Liver (tissue), 9 donors: ENCODE data around the gene TAF3. TPM values are rescaled to one million over a fixed set of nuclear protein-coding genes. Genes with fewer than 3 reads are reported as not detected.

ENCODE experiments used
- DNase-seq: peaks from one replicate; pipeline ENCODE4 v3.0.0-alpha.2; 2017; ENCODE audit warnings: low spot score
- H3K27ac ChIP-seq, 2 donors: one replicate each; pipeline ENCODE4 v1.7.0; 2013; ENCODE audit warnings: inconsistent platforms in 2 of 2, low read length in 2 of 2, control low read depth in 1 of 2, low read depth in 1 of 2, mild to moderate bottlenecking in 1 of 2
- H3K27me3 ChIP-seq, 4 donors: one replicate each; pipeline versions ENCODE4 v1.6.1 to v1.7.0; 2013; ENCODE audit warnings: low read length in 3 of 4, inconsistent platforms in 1 of 4, mild to moderate bottlenecking in 1 of 4, moderate library complexity in 1 of 4; ENCODE audit not compliant: control insufficient read depth in 4 of 4, insufficient read depth in 4 of 4
- H3K36me3 ChIP-seq, 4 donors: one replicate each; pipeline versions ENCODE4 v1.6.1 to v1.7.0; 2013; ENCODE audit warnings: low read length in 3 of 4, mild to moderate bottlenecking in 3 of 4, low read depth in 1 of 4, moderate library complexity in 1 of 4; ENCODE audit not compliant: control insufficient read depth in 4 of 4, insufficient read depth in 3 of 4
- H3K4me1 ChIP-seq, 4 donors: one replicate each; pipeline versions ENCODE4 v1.6.1 to v1.7.0; 2013; ENCODE audit warnings: low read length in 3 of 4, mild to moderate bottlenecking in 3 of 4, moderate library complexity in 1 of 4; ENCODE audit not compliant: control insufficient read depth in 4 of 4, insufficient read depth in 4 of 4
- H3K4me3 ChIP-seq, 3 donors: one replicate each; pipeline versions ENCODE4 v1.6.1 to v1.7.0; 2013; ENCODE audit warnings: low read length in 3 of 3, control low read depth in 1 of 3, low read depth in 1 of 3, mild to moderate bottlenecking in 1 of 3
- H3K9ac ChIP-seq, 2 donors: one replicate each; pipeline ENCODE4 v1.7.0; 2013; ENCODE audit warnings: low read length in 2 of 2, mild to moderate bottlenecking in 2 of 2, moderate library complexity in 2 of 2, control low read depth in 1 of 2, low read depth in 1 of 2
- H3K9me3 ChIP-seq, 4 donors: one replicate each; pipeline versions ENCODE4 v1.6.1 to v1.7.0; 2013; ENCODE audit warnings: low read length in 3 of 4; ENCODE audit not compliant: control insufficient read depth in 4 of 4
- EGR1 ChIP-seq, 2 donors: IDR thresholded peaks; 2 replicates each; pipeline ENCODE4 v1.6.1; 2016 to 2018; ENCODE audit warnings: antibody characterized with exemption in 2 of 2, low read depth in 2 of 2
- FOXA1 ChIP-seq: IDR thresholded peaks from 2 replicates; pipeline ENCODE4 v1.6.1; 2016; ENCODE audit warnings: antibody characterized with exemption
- FOXA2 ChIP-seq: IDR thresholded peaks from 2 replicates; pipeline ENCODE4 v1.6.1; 2016; ENCODE audit warnings: antibody characterized with exemption
- GABPA ChIP-seq, 2 donors: IDR thresholded peaks in 1 of 2; conservative IDR thresholded peaks in 1 of 2; 2 replicates each; pipeline ENCODE4 v1.6.1; 2016; ENCODE audit warnings: antibody characterized with exemption in 2 of 2, mild to moderate bottlenecking in 1 of 2, moderate library complexity in 1 of 2
- HNF4A ChIP-seq, 2 donors: conservative IDR thresholded peaks; 2 replicates each; pipeline ENCODE4 v1.6.1; 2016; ENCODE audit warnings: antibody characterized with exemption in 2 of 2, mild to moderate bottlenecking in 2 of 2
- HNF4G ChIP-seq: IDR thresholded peaks from 2 replicates; pipeline ENCODE4 v1.6.1; 2016; ENCODE audit warnings: antibody characterized with exemption
- JUND ChIP-seq, 2 donors: IDR thresholded peaks; 2 replicates each; pipeline ENCODE4 v1.6.1; 2016; ENCODE audit warnings: antibody characterized with exemption in 2 of 2
- NR2F2 ChIP-seq: IDR thresholded peaks from 2 replicates; pipeline ENCODE4 v1.6.1; 2016; ENCODE audit warnings: antibody characterized with exemption
- RAD21 ChIP-seq, 2 donors: IDR thresholded peaks; 2 replicates each; pipeline ENCODE4 v1.6.1; 2016; ENCODE audit warnings: antibody characterized with exemption in 2 of 2, mild to moderate bottlenecking in 2 of 2
- RXRA ChIP-seq, 2 donors: IDR thresholded peaks; 2 replicates each; pipeline ENCODE4 v1.6.1; 2017 to 2018; ENCODE audit warnings: antibody characterized with exemption in 2 of 2, mild to moderate bottlenecking in 1 of 2
- SP1 ChIP-seq: IDR thresholded peaks from 2 replicates; pipeline ENCODE4 v1.6.1; 2018; ENCODE audit warnings: antibody characterized with exemption, mild to moderate bottlenecking
- TAF1 ChIP-seq: conservative IDR thresholded peaks from 2 replicates; pipeline ENCODE4 v1.6.1; 2016; ENCODE audit warnings: antibody characterized with exemption, mild to moderate bottlenecking
- YY1 ChIP-seq: IDR thresholded peaks from 2 replicates; pipeline ENCODE4 v1.6.1; 2016; ENCODE audit warnings: antibody characterized with exemption, mild to moderate bottlenecking
- WGBS: extraction: QIAGEN DNeasy Blood & Tissue Kit; methylation state at CpG from one replicate; pipeline ENCODE4 v1.1.7; 2013; 5-methylcytosine and 5-hydroxymethylcytosine counted together
- polyA plus RNA-seq, 2 donors: library from polyadenylated mRNA; stranded (reverse) in 1 of 2; unstranded in 1 of 2; fragments of 200-250 nt in 1 of 2; fragments of >200 nt in 1 of 2; fragmentation: Nextera tagmentation in 1 of 2; extraction: Ambion mirVana in 1 of 2; gene quantifications; one replicate each; pipeline versions ENCODE4 v1.2.1 to v1.2.3, GENCODE V29; 2013 to 2015
- total RNA-seq, 2 donors: library from RNA; depleted of rRNA; stranded (reverse); fragments of >200 nt; gene quantifications; one replicate each; pipeline ENCODE4 v1.2.3, GENCODE V29; 2014
- TF ChIP-seq, protein P1 (sequence below): IDR thresholded peaks from 2 replicates; pipeline ENCODE4 v1.6.1; 2016; ENCODE audit warnings: antibody characterized with exemption
- TF ChIP-seq, protein P2 (sequence below): IDR thresholded peaks from 2 replicates; pipeline ENCODE4 v1.6.1; 2016; ENCODE audit warnings: antibody characterized with exemption
- TF ChIP-seq, protein P3 (sequence below): IDR thresholded peaks from 2 replicates; pipeline ENCODE4 v1.6.1; 2016; ENCODE audit warnings: antibody characterized with exemption, mild to moderate bottlenecking
- TF ChIP-seq, protein P4 (sequence below): fragments of 150-350 bp; IDR thresholded peaks from 2 replicates; pipeline ENCODE4 v1.5.1; 2017; ENCODE audit warnings: improper control_type of control experiment, low read depth, low read length; ENCODE audit not compliant: missing input control
- TF ChIP-seq, protein P5 (sequence below): IDR thresholded peaks from 2 replicates; pipeline ENCODE4 v1.6.1; 2016; ENCODE audit warnings: antibody characterized with exemption
- donor health status: healthy.
- donor health status: healthy.
- donor health status: healthy.
- donor health status: healthy.
- donor health status: healthy.

The TAF3 gene
- total and polyA plus RNA-seq, 4 donors: 1.5 to 3.6 (median 1.9) TPM

DNA sequence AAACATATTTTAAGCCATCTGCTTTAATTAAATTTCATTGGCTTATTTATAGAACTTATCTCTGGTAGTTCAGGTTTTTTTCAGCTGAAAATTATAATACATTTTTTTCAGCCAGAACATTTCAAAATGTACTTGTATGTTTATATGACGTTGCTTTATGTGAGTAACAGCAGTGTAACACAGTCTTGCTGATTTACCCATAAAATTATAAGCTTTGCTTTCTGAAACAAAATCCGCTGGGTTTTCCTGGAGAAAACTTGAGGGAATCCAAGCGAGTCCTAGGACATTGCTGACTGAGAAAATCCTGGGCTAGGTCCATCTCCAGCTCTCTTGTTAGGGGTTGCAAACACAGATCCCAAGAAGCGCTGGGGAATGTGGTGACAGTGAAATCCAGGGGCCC is 124.0 kb downstream of the TAF3 start:
- TF ChIP-seq HNF4A (conservative IDR thresholded peaks at IDR 0.05): no peak
- no peak for TF ChIP-seq FOXA2
- TF ChIP-seq RXRA (IDR thresholded peaks at IDR 0.05): no peak
- no peak for TF ChIP-seq YY1
- TF ChIP-seq, protein P1, sequence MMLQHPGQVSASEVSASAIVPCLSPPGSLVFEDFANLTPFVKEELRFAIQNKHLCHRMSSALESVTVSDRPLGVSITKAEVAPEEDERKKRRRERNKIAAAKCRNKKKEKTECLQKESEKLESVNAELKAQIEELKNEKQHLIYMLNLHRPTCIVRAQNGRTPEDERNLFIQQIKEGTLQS: no peak
- TF ChIP-seq, protein P2, sequence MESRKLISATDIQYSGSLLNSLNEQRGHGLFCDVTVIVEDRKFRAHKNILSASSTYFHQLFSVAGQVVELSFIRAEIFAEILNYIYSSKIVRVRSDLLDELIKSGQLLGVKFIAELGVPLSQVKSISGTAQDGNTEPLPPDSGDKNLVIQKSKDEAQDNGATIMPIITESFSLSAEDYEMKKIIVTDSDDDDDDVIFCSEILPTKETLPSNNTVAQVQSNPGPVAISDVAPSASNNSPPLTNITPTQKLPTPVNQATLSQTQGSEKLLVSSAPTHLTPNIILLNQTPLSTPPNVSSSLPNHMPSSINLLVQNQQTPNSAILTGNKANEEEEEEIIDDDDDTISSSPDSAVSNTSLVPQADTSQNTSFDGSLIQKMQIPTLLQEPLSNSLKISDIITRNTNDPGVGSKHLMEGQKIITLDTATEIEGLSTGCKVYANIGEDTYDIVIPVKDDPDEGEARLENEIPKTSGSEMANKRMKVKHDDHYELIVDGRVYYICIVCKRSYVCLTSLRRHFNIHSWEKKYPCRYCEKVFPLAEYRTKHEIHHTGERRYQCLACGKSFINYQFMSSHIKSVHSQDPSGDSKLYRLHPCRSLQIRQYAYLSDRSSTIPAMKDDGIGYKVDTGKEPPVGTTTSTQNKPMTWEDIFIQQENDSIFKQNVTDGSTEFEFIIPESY: no peak
- no peak for TF ChIP-seq FOXA1
- TF ChIP-seq NR2F2: no peak
- TF ChIP-seq, protein P3, sequence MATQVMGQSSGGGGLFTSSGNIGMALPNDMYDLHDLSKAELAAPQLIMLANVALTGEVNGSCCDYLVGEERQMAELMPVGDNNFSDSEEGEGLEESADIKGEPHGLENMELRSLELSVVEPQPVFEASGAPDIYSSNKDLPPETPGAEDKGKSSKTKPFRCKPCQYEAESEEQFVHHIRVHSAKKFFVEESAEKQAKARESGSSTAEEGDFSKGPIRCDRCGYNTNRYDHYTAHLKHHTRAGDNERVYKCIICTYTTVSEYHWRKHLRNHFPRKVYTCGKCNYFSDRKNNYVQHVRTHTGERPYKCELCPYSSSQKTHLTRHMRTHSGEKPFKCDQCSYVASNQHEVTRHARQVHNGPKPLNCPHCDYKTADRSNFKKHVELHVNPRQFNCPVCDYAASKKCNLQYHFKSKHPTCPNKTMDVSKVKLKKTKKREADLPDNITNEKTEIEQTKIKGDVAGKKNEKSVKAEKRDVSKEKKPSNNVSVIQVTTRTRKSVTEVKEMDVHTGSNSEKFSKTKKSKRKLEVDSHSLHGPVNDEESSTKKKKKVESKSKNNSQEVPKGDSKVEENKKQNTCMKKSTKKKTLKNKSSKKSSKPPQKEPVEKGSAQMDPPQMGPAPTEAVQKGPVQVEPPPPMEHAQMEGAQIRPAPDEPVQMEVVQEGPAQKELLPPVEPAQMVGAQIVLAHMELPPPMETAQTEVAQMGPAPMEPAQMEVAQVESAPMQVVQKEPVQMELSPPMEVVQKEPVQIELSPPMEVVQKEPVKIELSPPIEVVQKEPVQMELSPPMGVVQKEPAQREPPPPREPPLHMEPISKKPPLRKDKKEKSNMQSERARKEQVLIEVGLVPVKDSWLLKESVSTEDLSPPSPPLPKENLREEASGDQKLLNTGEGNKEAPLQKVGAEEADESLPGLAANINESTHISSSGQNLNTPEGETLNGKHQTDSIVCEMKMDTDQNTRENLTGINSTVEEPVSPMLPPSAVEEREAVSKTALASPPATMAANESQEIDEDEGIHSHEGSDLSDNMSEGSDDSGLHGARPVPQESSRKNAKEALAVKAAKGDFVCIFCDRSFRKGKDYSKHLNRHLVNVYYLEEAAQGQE: no peak
- TF ChIP-seq EGR1 (IDR thresholded peaks at IDR 0.05; ENCODE audit: low read depth in 2 of 2): no peak
- no peak for TF ChIP-seq GABPA (IDR thresholded peaks at IDR 0.05 in 1 of 2, conservative IDR thresholded peaks at IDR 0.05 in 1 of 2)
- TF ChIP-seq RAD21 (IDR thresholded peaks at IDR 0.05): no peak
- TF ChIP-seq JUND (IDR thresholded peaks at IDR 0.05): no peak
- TF ChIP-seq, protein P4, sequence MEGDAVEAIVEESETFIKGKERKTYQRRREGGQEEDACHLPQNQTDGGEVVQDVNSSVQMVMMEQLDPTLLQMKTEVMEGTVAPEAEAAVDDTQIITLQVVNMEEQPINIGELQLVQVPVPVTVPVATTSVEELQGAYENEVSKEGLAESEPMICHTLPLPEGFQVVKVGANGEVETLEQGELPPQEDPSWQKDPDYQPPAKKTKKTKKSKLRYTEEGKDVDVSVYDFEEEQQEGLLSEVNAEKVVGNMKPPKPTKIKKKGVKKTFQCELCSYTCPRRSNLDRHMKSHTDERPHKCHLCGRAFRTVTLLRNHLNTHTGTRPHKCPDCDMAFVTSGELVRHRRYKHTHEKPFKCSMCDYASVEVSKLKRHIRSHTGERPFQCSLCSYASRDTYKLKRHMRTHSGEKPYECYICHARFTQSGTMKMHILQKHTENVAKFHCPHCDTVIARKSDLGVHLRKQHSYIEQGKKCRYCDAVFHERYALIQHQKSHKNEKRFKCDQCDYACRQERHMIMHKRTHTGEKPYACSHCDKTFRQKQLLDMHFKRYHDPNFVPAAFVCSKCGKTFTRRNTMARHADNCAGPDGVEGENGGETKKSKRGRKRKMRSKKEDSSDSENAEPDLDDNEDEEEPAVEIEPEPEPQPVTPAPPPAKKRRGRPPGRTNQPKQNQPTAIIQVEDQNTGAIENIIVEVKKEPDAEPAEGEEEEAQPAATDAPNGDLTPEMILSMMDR: no peak
- TF ChIP-seq, protein P5, sequence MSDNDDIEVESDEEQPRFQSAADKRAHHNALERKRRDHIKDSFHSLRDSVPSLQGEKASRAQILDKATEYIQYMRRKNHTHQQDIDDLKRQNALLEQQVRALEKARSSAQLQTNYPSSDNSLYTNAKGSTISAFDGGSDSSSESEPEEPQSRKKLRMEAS: no peak
- TF ChIP-seq SP1: no peak
- Histone ChIP-seq H3K36me3 (no peaks in the 10 kb centered on the region), H3K4me1 (no peaks in the 10 kb centered on the region), H3K9me3 (no peaks in the 10 kb centered on the region), H3K27me3 (no peaks in the 10 kb centered on the region), H3K4me3 (no peak overlapping the region), H3K9ac (no peak overlapping the region), H3K27ac (no peak overlapping the region)
- WGBS: 80% methylated on average over 4 of the region's 4 CpGs
- no peak for DNase-seq

DNA sequence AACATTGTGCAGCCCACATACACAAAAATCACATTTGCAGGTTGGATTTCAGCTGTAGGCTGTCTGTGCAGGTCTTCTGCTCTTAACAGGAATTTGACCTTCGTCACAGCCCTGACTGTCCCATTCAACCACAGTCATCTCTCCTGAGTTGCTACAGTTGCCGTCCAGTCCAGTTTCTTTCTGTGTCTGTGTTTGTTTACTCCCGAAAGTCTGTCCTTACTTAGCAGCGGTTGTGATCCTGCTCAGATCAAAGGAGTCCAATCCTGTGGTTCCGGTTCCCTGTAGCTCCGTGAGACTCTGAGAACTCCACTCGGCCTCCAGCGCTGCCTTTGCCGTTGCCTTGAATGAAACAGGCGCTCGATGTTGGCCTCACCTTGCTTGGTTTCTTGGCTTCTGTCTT is 124.6 kb downstream of the TAF3 start:
- H3K36me3 ChIP-seq: no peaks in the 10 kb centered on the region
- no peak for DNase-seq
- no peaks in the 10 kb centered on the region for H3K27me3 ChIP-seq
- no peaks in the 10 kb centered on the region for H3K4me1 ChIP-seq
- no peaks in the 10 kb centered on the region for H3K9me3 ChIP-seq
- H3K9ac ChIP-seq: no peak overlapping the region
- no peak overlapping the region for H3K4me3 ChIP-seq
- H3K27ac ChIP-seq: no peak overlapping the region
- 86% methylated on average over 11 of the region's 11 CpGs for WGBS
- TF ChIP-seq HNF4A (conservative IDR thresholded peaks at IDR 0.05): no peak
- no peak for TF ChIP-seq EGR1 (IDR thresholded peaks at IDR 0.05; ENCODE audit: low read depth in 2 of 2)
- TF ChIP-seq, protein P4: no peak
- no peak for TF ChIP-seq TAF1
- TF ChIP-seq RAD21 (IDR thresholded peaks at IDR 0.05): no peak
- TF ChIP-seq, protein P2: no peak
- no peak for TF ChIP-seq SP1
- no peak for TF ChIP-seq FOXA2
- no peak for TF ChIP-seq HNF4G
- TF ChIP-seq YY1: no peak
- TF ChIP-seq, protein P5: no peak
- no peak for TF ChIP-seq JUND (IDR thresholded peaks at IDR 0.05)
- no peak for TF ChIP-seq RXRA (IDR thresholded peaks at IDR 0.05)
- TF ChIP-seq, protein P1: no peak
- no peak for TF ChIP-seq NR2F2
- no peak for TF ChIP-seq FOXA1
